Cerebellar nuclear complex (tissue), 1 donor: ENCODE data around the gene CD209.
"Not testable (repeated sequence)": the region's sequence is repeated elsewhere in the genome, so short reads cannot be mapped to it uniquely, and the experiment has no call there.

Experiments used
- DNase-seq, 2 experiments: peaks; one replicate each; lab custom pipeline; 2025; lab: John Stamatoyannopoulos, UW

The CD209 gene

GRCh38 chr19:7767487-7767886, 20.2 kb upstream of the CD209 start:
- DNase-seq: no peak

- no peak for DNase-seq
These were observed 19.2 kb upstream of the CD209 start for GRCh38 chr19:7766535-7766934.

- DNase-seq: not testable (repeated sequence)
These were observed 17.7 kb upstream of the CD209 start for GRCh38 chr19:7765043-7765442.

DNA sequence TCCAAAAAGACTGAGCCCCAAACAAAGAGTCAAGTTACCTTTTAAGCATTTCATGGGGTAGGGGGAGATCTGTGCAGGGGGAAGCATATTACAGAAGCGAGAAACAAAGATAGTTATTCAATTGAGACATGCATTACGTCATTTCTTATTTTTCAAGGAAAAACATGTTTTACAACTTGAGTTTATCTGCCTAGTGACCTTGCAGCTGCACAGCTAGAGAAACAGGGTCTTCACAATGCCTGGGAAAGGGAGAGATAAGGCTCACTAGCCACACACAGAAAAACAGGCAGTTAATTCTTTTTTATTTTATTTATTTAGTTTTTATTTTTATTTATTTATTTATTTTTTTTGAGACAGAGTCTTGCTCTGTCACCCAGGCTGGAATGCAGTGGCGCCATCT, 16.8 kb upstream of the CD209 start:
- not testable (repeated sequence) for DNase-seq

- DNase-seq: no peak
These were observed 16.4 kb upstream of the CD209 start for GRCh38 chr19:7763696-7764095.

DNA sequence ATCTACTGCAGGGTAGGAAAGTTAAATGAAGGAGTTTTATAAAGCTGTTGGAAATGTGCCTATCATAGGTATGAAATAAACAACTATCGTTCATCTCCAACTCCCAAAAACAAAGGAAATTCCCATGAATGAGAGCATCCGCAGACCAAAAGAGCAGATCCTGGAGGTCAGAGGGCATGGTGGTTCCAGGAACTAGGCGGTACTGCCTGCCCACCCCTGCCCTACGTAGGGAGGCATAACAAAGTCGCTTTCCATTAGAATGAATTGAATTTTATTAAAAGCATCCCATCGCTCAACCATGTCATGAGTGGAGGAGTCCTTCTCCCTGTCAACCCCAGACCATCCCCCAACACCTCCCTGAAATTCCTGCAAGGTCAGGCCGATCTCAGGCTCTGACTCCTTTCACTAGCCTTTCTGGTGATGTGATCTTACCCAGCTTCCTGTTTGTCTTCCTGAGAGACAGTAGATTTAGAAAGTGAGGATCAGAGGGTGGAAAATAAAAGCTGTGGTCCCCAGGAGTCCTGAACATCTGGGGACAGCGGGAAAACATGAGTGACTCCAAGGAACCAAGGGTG, 15.5 kb upstream of the CD209 start, which contains the start of gene CLEC4M:
Gene CLEC4M (plus strand): TSS at position 525 of the 575 bp plus-strand sequence. CDS start 24 bp downstream, at position 549.
- no peak for DNase-seq

DNA sequence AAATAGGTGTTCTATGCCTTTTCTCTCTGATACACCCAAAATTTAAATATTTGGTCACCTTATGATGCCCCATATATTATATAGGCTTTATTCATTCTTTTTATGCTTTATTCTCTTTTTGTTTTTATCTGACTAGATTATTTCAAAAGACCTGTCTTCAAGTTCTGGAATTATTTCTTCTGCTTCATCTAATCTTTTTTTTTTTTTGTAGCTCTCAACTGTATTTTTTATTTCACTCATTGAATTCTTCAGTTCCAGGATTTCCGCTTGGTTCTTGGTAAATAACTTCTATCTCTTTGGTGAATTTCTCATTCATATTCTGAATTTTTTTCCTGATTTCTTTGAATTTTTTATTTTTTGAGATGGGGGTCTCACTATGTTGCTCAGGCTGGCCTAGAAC, 11.8 kb upstream of the CD209 start:
- no peak for DNase-seq

- DNase-seq: no peak
These were observed 10.0 kb upstream of the CD209 start for GRCh38 chr19:7757358-7757757.

GRCh38 chr19:7756258-7756657, 8.9 kb upstream of the CD209 start:
- DNase-seq: no peak

GRCh38 chr19:7751157-7751783, 3.9 kb upstream of the CD209 start:
- no peak for DNase-seq

DNA sequence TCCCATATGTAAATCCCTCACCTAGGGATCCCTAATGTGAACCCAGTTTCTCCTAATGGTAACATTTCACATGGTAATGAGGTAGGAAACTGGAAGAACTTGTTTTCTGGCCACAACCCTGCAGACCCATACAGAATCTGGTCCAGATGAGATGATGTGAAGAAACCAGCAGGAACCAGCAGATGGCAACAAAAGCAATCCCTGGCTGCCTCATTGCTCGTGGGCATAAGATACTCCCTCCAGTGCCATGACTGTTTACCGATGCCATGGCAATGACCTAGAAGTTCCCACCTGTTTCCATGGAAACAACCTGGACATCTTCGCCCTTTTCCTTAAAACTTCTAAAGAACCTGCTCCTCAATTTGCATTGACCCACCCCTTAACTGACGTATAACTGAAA, 1.4 kb upstream of the CD209 start:
- no peak for DNase-seq

- no peak for DNase-seq
These were observed 837 bp upstream of the CD209 start for GRCh38 chr19:7748171-7748570.

GRCh38 chr19:7746306-7746705, 1.0 kb downstream of the CD209 start:
- DNase-seq: not testable (repeated sequence)

- no peak for DNase-seq
These were observed 2.3 kb downstream of the CD209 start for GRCh38 chr19:7744871-7745650.

GRCh38 chr19:7744199-7744786, 3.0 kb downstream of the CD209 start:
- DNase-seq: no peak

GRCh38 chr19:7743425-7743841, 3.9 kb downstream of the CD209 start:
- DNase-seq: no peak

DNA sequence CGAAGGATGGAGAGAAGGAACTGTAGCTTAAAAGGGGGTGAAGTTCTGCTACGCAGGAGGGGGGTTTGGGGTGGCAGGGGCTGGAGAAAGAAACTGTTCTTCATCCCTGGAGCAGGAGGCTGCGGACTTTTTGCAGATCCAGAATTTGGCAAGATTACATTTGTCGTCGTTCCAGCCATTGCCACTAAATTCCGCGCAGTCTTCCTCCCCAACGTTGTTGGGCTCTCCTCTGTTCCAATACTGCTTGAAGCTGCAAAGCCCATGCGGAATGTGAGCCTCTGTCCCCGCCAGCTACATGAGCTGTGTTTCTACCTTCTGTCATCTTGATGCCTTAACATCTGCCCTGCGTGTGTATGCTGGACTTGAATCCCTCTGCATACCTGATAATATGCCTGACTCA, 4.3 kb downstream of the CD209 start:
- DNase-seq: no peak

DNA sequence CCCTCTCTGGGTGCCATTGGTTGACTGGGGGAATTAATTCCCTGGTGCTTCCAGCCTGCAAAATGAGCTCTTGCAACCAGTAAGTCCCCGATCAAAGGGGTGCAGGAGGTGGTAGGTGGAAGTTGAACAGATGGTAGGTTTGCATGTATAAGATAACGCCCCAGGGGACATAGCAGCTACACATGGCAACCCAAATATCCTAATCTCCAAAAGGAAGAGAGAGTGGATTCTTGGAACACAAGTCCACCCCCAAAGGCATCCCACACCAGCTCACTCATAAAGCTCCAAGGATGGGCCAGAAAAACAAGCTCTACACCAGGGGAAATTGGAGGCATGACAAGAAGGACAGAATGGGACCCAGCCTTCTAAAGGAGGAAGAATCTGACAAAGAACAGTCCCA, 4.8 kb downstream of the CD209 start:
- peak in 1 of 2 experiments; percentile 22 for DNase-seq

- no peak for DNase-seq
These were observed 6.7 kb downstream of the CD209 start for GRCh38 chr19:7740682-7741054.

GRCh38 chr19:7739801-7740681, 7.3 kb downstream of the CD209 start:
- no peak for DNase-seq

- DNase-seq: no peak
These were observed 8.1 kb downstream of the CD209 start for GRCh38 chr19:7739211-7739755.

- DNase-seq: no peak
These were observed 9.3 kb downstream of the CD209 start for GRCh38 chr19:7738023-7738422.
